A673 (cell line): ENCODE data around the gene SLC37A3. TPM values are rescaled to one million over a fixed set of nuclear protein-coding genes. Genes with fewer than 3 reads are reported as not detected.

Source experiments
- BruUV-seq: library from RNA; stranded (reverse); fragments of 400-500 nt; replicated peaks from 2 replicates; lab custom pipeline; 2021; lab: Mats Ljungman, UMichigan
- CTCF ChIA-PET: fragments of 300-600 bp; sonication (Branson Sonifier 250); formaldehyde crosslinking; loops from one replicate; lab custom pipeline; 2022; ENCODE audit warnings: antibody characterized with exemption; lab: Charles Lee
- POLR2A ChIA-PET: fragments of 300-600 bp; sonication (Branson Sonifier 250); formaldehyde crosslinking; loops from one replicate; lab custom pipeline; 2022; ENCODE audit warnings: antibody characterized with exemption; ENCODE audit not compliant: low non-redundant PET; lab: Charles Lee
- DNase-seq: peaks from one replicate; pipeline ENCODE4 v3.0.0-alpha.2; 2015; ENCODE audit warnings: low spot score
- H3K27ac ChIP-seq: fragments of 200-600 bp; sonication (generic); 2 replicates; pipeline ENCODE4 v1.5.1; 2016; ENCODE audit warnings: mixed run types, low read depth, mild to moderate bottlenecking, mixed read lengths, antibody characterized with exemption, low read length; ENCODE audit not compliant: poor library complexity, severe bottlenecking
- H3K27me3 ChIP-seq: fragments of 200-600 bp; sonication (generic); replicated peaks from 2 replicates; pipeline ENCODE4 v1.6.1; 2017; ENCODE audit warnings: mixed run types, low read depth, mild to moderate bottlenecking, mixed read lengths, antibody characterized with exemption, low read length; ENCODE audit not compliant: insufficient read depth, poor library complexity
- H3K36me3 ChIP-seq: fragments of 200-600 bp; sonication (generic); 2 replicates; pipeline ENCODE4 v1.6.1; 2016; ENCODE audit warnings: mixed run types, mild to moderate bottlenecking, mixed read lengths, antibody characterized with exemption, low read length; ENCODE audit not compliant: insufficient read depth, poor library complexity, severe bottlenecking
- H3K4me1 ChIP-seq: fragments of 200-600 bp; sonication (generic); 2 replicates; pipeline ENCODE4 v1.6.1; 2017; ENCODE audit warnings: mixed run types, mild to moderate bottlenecking, mixed read lengths, antibody characterized with exemption, low read length; ENCODE audit not compliant: insufficient read depth, poor library complexity, severe bottlenecking
- H3K4me3 ChIP-seq: fragments of 200-600 bp; sonication (generic); 2 replicates; pipeline ENCODE4 v1.5.1; 2016; ENCODE audit warnings: low read depth, mixed run types, mild to moderate bottlenecking, mixed read lengths, low read length; ENCODE audit not compliant: poor library complexity, severe bottlenecking
- H3K9me3 ChIP-seq: fragments of 200-600 bp; sonication (generic); 2 replicates; pipeline ENCODE4 v1.6.1; 2016; ENCODE audit warnings: mixed run types, low read depth, mild to moderate bottlenecking, mixed read lengths, antibody characterized with exemption, low read length; ENCODE audit not compliant: poor library complexity, severe bottlenecking
- EZH2 ChIP-seq: fragments of 200-600 bp; sonication (generic); IDR thresholded peaks from 2 replicates; pipeline ENCODE4 v1.6.1; 2017; ENCODE audit warnings: borderline replicate concordance, low read depth, mild to moderate bottlenecking, mixed read lengths, antibody characterized with exemption, low read length; ENCODE audit not compliant: poor library complexity, severe bottlenecking
- intact Hi-C: fragments of 100-400 bp; cut with micrococcal nuclease; formaldehyde crosslinking; loops from one replicate; pipeline ENCODE4 v1.10.0; 2022; ENCODE audit not compliant: unreplicated experiment
- total RNA-seq: library from RNA; stranded (reverse); gene quantifications from 2 replicates; pipeline ENCODE4 v1.2.3, GENCODE V29; 2021
- TF ChIP-seq, protein P1 (sequence below): fragments of 300-800, 200-600 bp; sonication (generic); conservative IDR thresholded peaks from 2 replicates; pipeline ENCODE4 v1.5.1; 2017; ENCODE audit warnings: low read depth, mild to moderate bottlenecking, antibody characterized with exemption, low read length, moderate library complexity, mixed read lengths

Gene SLC37A3
- total RNA-seq, 1 experiment from 2014 or later = 34.7 TPM

- CTCF ChIA-PET = no interaction called here
- POLR2A ChIA-PET = no interaction called here
Observed at GRCh38 chr7:140390034-140390433, 8.3 kb downstream of the SLC37A3 start.

GRCh38 chr7:140389445-140389844 lies 8.9 kb downstream of the SLC37A3 start:
- ChIA-PET POLR2A (no interaction called here), CTCF (no interaction called here)
- no peak for DNase-seq
- Histone ChIP-seq H3K9me3 (no peaks in the 10 kb centered on the region), H3K27ac (no peak overlapping the region), H3K27me3 (no peaks in the 10 kb centered on the region), H3K4me3 (no peak overlapping the region), H3K36me3 (no peaks in the 10 kb centered on the region), H3K4me1 (peaks cover 13% of the 10 kb centered on the region)
- TF ChIP-seq, protein P1, sequence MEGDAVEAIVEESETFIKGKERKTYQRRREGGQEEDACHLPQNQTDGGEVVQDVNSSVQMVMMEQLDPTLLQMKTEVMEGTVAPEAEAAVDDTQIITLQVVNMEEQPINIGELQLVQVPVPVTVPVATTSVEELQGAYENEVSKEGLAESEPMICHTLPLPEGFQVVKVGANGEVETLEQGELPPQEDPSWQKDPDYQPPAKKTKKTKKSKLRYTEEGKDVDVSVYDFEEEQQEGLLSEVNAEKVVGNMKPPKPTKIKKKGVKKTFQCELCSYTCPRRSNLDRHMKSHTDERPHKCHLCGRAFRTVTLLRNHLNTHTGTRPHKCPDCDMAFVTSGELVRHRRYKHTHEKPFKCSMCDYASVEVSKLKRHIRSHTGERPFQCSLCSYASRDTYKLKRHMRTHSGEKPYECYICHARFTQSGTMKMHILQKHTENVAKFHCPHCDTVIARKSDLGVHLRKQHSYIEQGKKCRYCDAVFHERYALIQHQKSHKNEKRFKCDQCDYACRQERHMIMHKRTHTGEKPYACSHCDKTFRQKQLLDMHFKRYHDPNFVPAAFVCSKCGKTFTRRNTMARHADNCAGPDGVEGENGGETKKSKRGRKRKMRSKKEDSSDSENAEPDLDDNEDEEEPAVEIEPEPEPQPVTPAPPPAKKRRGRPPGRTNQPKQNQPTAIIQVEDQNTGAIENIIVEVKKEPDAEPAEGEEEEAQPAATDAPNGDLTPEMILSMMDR = no peak
- intact Hi-C loops = no loop called here
- no TSS peak for BruUV-seq

More at GRCh38 chr7:140390034-140390433, 8.3 kb downstream of the SLC37A3 start:
- no peaks in the 10 kb centered on the region for H3K27me3 ChIP-seq
- no peaks in the 10 kb centered on the region for H3K9me3 ChIP-seq
- intact Hi-C loops = no loop called here
- H3K36me3 ChIP-seq = no peaks in the 10 kb centered on the region
- DNase-seq = no peak
- no TSS peak for BruUV-seq
- peaks cover 7% of the 10 kb centered on the region for H3K4me1 ChIP-seq
- no peak for TF ChIP-seq EZH2
- TF ChIP-seq, protein P1 = no peak
- no peak overlapping the region for H3K4me3 ChIP-seq
- no peak overlapping the region for H3K27ac ChIP-seq

DNA sequence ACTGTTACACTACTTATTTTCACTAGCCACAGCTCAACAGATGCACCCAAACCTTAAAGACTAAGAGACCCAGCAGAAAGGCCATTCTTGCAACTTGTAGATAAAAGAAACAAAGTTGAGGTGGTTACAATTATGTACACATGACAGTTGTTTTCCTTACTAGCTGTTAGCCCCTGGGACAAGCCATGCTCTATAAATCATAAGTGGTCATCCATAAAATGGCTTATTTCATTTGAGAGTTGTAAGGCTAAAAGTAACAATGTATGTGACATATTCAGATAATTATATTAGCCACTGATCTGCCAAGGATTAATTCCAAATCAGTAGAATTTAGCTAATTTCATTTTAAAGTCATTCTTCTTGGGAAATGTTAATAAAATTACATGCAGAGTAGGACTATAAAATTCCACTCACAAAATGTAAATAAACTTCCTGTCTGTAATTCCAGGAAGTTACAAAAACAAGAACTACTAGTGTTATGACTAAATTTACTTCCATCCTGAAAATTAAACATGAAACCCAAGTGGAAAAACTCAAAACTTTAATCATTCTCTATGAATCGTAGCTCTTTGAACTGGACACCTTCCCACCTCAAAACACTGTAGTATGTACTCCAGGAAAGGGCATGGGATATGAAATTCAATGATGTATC lies 13.3 kb downstream of the SLC37A3 start:
- intact Hi-C loops = no loop called here
- CTCF ChIA-PET = no interaction called here
- POLR2A ChIA-PET = interaction anchor here (0.5 kb wide), 1 partner anchor 12 kb away, joined by 6 read pairs; no protein-coding TSS in a partner anchor

More for the DNA sequence above, 13.3 kb downstream of the SLC37A3 start:
- no peaks in the 10 kb centered on the region for H3K9me3 ChIP-seq
- peaks cover 14% of the 10 kb centered on the region for H3K4me1 ChIP-seq
- H3K27me3 ChIP-seq = no peaks in the 10 kb centered on the region
- no peak overlapping the region for H3K4me3 ChIP-seq
- no peak overlapping the region for H3K27ac ChIP-seq
- TF ChIP-seq, protein P1 = no peak
- TF ChIP-seq EZH2 = no peak
- no TSS peak for BruUV-seq
- peak; percentile 52 for DNase-seq
- H3K36me3 ChIP-seq = peaks cover under 1% of the 10 kb centered on the region
